Epithelial cell of proximal tubule (primary cell): Measurements from ENCODE around the gene CKAP5. TPM values are rescaled to one million over a fixed set of nuclear protein-coding genes. Genes with fewer than 3 reads are reported as not detected.

Source experiments
- DNase-seq: peaks from one replicate; pipeline ENCODE4 v3.0.0-alpha.2; 2011; ENCODE audit warnings: low read depth
- H3K4me3 ChIP-seq: 2 replicates; pipeline ENCODE4 v1.5.1; 2011; ENCODE audit warnings: low read depth, mild to moderate bottlenecking, low read length
- total RNA-seq: library from RNA; depleted of rRNA; stranded (reverse); fragments of >200 nt; gene quantifications from 2 replicates; pipeline ENCODE4 v1.2.3, GENCODE V29; 2015
- TF ChIP-seq, protein P1 (sequence below): conservative IDR thresholded peaks from 2 replicates; pipeline ENCODE4 v1.5.1; 2012; ENCODE audit warnings: low read depth, mild to moderate bottlenecking, low read length

CKAP5 gene
- total RNA-seq, 1 donor from 2014 or later, result 101 TPM

GRCh38 chr11:46778416-46778815 lies 67.7 kb downstream of the CKAP5 start:
- no peak overlapping the region for H3K4me3 ChIP-seq
- TF ChIP-seq, protein P1, sequence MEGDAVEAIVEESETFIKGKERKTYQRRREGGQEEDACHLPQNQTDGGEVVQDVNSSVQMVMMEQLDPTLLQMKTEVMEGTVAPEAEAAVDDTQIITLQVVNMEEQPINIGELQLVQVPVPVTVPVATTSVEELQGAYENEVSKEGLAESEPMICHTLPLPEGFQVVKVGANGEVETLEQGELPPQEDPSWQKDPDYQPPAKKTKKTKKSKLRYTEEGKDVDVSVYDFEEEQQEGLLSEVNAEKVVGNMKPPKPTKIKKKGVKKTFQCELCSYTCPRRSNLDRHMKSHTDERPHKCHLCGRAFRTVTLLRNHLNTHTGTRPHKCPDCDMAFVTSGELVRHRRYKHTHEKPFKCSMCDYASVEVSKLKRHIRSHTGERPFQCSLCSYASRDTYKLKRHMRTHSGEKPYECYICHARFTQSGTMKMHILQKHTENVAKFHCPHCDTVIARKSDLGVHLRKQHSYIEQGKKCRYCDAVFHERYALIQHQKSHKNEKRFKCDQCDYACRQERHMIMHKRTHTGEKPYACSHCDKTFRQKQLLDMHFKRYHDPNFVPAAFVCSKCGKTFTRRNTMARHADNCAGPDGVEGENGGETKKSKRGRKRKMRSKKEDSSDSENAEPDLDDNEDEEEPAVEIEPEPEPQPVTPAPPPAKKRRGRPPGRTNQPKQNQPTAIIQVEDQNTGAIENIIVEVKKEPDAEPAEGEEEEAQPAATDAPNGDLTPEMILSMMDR, result no peak
- no peak for DNase-seq

DNA sequence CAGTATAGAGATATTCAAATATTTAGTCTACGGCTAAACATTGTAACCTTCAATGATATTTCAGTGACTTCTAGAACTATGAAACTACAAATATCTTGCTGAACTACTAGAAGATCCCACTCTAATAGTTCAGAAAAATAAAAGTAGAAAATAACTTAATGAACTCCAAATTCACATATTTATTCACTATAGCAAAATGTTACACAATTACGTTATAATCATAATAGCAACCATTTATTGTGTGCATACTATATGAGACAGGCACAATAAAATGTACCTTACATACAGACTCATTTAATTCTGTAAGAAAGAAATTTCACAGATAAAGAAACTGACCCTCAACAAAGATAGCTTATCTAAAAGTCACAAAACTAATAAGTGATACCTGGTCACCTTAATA lies 69.2 kb downstream of the CKAP5 start:
- TF ChIP-seq, protein P1, result no peak

GRCh38 chr11:46769636-46770221 lies 76.4 kb downstream of the CKAP5 start:
- TF ChIP-seq, protein P1, result no peak
- DNase-seq, result no peak
- H3K4me3 ChIP-seq, result no peak overlapping the region

More for the DNA sequence above, 69.2 kb downstream of the CKAP5 start:
- H3K4me3 ChIP-seq, result no peak overlapping the region
- no peak for DNase-seq

DNA sequence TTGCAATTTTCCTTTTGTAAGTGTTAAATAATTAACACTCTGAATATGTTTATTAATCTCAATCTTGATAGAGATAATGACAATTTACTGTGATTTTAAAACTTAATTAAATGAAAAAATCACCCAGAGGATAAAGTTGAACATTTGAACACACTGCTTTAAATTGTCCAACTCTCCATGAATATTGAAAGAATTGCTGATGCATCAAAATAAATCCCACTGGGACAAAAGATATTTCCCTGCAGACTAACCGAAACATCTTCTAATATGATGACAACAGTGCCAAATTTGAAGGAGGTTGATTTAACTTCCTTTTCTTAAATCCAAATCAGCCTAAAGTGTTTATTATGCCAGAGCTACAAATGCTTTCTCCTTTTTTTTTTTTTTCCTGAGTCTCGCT lies 79.4 kb downstream of the CKAP5 start:
- TF ChIP-seq, protein P1, result no peak
- DNase-seq, result no peak
- no peak overlapping the region for H3K4me3 ChIP-seq

DNA sequence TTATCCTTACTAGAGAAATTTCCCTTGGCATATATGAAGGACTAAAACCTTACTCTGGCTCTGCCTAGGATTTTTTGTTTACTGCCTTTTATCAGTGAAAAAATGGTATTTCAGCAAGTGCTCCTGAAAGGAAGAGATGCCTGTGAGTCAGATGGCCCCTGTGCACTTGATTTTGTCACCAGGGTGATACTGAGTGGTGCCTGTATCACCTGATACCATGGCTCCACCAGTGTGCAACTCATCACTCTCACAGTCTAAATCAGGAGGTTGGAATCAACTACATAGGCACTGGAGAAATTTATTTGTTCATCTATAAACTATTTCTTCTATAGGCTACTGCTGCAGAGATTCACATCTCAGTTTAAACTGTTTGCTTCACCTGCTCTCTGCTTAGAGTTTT lies 83.8 kb downstream of the CKAP5 start:
- H3K4me3 ChIP-seq, result no peak overlapping the region
- TF ChIP-seq, protein P1, result no peak
- no peak for DNase-seq

GRCh38 chr11:46761807-46762206 lies 84.3 kb downstream of the CKAP5 start:
- DNase-seq, result no peak
- H3K4me3 ChIP-seq, result no peak overlapping the region
- TF ChIP-seq, protein P1, result no peak

GRCh38 chr11:46760429-46761128 lies 85.5 kb downstream of the CKAP5 start:
- no peak for DNase-seq
- no peak overlapping the region for H3K4me3 ChIP-seq
- TF ChIP-seq, protein P1, result no peak
